GM12864 (cell line): ENCODE results near the gene PRRX1.

Source experiments
- DNase-seq: peaks from one replicate; pipeline ENCODE4 v3.0.0-alpha.2; 2011; ENCODE audit warnings: low read depth
- H3K4me3 ChIP-seq: 2 replicates; pipeline ENCODE4 v1.5.1; 2011; ENCODE audit warnings: mild to moderate bottlenecking, low read depth, low read length, control low read depth
- TF ChIP-seq, protein P1 (sequence below): IDR thresholded peaks from 2 replicates; pipeline ENCODE4 v1.5.1; 2011; ENCODE audit warnings: low read depth, mild to moderate bottlenecking, moderate library complexity, low read length, control low read depth, inconsistent platforms; ENCODE audit errors: missing control alignments

Gene PRRX1

DNA sequence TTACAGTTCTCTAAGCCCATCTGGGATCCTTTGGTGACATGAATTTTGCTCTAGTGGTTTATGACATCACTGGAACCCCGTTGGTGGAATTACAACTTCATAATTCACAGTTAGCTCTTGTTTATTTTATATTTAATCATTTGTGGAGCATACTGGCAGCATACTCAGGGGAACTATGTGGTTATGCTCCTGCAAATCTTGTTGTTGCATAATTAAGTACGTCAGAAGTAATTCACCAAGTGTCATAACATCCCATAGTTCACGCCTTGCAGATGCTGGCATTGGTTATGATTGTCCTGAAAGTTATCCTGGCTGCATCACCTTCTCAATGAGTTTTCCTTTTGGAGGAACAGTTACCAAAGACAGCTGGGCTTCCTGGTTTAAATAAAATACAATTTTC lies 16.5 kb downstream of the PRRX1 start:
- no peak for DNase-seq
- no peak overlapping the region for H3K4me3 ChIP-seq
- TF ChIP-seq, protein P1, sequence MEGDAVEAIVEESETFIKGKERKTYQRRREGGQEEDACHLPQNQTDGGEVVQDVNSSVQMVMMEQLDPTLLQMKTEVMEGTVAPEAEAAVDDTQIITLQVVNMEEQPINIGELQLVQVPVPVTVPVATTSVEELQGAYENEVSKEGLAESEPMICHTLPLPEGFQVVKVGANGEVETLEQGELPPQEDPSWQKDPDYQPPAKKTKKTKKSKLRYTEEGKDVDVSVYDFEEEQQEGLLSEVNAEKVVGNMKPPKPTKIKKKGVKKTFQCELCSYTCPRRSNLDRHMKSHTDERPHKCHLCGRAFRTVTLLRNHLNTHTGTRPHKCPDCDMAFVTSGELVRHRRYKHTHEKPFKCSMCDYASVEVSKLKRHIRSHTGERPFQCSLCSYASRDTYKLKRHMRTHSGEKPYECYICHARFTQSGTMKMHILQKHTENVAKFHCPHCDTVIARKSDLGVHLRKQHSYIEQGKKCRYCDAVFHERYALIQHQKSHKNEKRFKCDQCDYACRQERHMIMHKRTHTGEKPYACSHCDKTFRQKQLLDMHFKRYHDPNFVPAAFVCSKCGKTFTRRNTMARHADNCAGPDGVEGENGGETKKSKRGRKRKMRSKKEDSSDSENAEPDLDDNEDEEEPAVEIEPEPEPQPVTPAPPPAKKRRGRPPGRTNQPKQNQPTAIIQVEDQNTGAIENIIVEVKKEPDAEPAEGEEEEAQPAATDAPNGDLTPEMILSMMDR: no peak

DNA sequence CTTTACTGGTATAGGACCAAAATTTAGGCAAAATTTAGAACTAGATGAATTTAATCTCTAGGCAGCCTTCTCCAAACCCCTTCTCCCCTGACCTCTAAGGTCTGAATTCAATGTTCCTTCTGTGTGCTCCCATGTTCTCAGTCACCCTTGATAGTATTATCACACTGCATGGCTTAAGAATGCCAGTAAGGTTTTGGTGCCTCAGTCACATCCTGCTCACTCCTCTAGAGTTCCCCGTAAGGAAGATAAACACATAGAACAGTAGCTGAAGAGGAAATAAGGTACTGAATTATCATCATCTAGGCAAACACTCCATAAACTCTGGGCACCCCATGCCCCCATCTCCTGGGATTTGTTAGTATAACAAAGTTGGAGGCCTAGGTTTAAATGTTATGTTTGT lies 18.2 kb downstream of the PRRX1 start:
- TF ChIP-seq, protein P1: no peak
- H3K4me3 ChIP-seq: no peak overlapping the region
- no peak for DNase-seq

DNA sequence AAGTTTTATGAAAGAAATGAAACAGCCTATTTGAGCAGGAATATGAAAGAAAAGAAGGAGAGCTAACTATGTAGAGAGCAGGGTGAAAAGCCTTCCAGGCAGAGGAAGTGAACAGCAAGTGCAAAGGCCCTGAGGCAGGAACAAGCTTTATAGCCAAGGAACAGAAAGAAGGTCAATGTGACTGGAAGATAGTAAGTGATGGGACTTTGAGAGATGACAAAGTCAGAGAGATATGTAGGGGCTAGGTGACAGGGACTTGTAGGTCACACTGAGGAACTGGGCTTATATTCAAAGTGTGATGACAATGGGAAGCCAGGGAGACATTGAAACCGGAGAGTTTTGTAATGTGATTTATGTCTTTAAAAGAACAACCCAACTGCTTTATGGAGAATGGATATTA lies 18.9 kb downstream of the PRRX1 start:
- DNase-seq: no peak
- no peak overlapping the region for H3K4me3 ChIP-seq
- TF ChIP-seq, protein P1: no peak

DNA sequence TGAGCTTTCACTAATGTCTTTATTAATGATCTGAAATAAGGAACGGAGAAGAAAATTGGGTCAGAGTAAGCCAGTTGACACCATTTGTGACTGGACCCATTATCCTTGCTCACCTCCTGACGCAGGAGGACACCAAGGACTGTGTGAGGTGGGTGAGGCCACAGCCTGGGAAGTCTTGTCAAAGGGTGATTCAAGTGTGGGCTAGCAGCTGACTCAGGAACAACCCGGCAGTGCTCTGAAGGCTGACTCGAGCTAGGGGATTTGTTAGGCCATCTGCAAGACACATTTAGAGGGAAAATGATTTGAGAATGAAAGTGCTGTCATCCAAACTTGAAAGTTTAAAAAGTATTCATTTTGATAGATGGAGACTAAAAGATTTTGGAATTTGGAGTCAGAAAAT lies 21.2 kb downstream of the PRRX1 start:
- TF ChIP-seq, protein P1: no peak
- H3K4me3 ChIP-seq: no peak overlapping the region
- DNase-seq: no peak

DNA sequence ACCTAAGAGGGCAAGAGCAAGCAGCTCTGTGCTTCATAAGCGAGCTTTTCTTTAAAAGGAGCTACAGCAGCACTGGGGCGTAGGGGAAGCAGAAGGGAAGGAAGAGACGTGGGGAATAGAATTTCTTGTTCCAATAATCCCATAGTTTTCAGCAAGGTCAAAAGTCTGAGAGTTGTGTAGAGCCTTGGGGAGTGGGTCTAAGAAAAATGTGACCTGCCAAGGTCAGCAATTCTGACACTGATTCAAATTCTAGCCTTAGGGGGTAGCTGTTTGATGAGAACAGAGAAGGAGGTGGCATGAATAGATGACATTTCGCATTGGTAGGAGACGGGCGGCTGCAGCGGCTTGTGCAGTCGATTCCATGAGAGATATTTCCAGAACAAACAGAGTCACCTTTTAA lies 22.4 kb downstream of the PRRX1 start:
- TF ChIP-seq, protein P1: no peak
- DNase-seq: no peak
- no peak overlapping the region for H3K4me3 ChIP-seq

DNA sequence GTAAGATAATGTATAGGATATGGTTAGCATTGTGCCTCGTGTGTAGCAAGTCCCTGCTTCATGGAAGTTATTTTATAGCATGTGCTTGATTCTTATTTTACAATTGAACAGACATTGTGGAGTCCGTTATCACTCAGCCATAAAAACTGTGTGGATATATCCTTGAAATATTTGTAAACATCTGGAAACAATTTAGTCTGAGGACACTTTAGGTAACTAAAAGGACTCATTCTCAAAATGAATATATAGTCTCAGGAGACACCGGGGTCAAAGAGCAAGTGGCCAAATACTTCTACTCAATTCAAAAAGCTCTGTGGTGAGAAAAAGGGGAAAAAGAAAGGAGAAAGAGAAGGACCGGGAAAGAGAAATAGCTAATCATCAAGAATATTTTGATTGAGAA lies 23.7 kb downstream of the PRRX1 start:
- TF ChIP-seq, protein P1: no peak
- no peak for DNase-seq
- H3K4me3 ChIP-seq: no peak overlapping the region

DNA sequence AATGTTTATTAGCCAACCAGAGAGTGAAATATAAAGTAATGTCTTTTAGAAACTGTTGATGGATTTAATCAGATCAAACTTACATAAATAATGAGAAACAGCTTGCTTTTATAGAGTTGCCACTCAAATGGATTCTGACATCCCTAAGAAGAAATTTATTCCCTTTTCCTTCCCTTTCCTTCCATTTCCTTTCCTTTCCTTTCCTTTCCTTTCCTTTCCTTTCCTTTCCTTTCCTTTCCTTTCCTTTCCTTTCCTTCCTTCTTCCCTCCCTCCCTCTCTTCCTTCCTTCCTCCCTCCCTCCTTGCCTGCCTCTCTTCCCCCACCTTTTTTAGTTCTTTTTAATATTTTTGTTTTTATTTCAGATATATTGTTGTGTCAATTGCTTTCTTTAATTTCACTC lies 27.3 kb downstream of the PRRX1 start:
- no peak for DNase-seq
- no peak overlapping the region for H3K4me3 ChIP-seq
- TF ChIP-seq, protein P1: no peak
